ENCODE data around the gene GALNT5.

DNA sequence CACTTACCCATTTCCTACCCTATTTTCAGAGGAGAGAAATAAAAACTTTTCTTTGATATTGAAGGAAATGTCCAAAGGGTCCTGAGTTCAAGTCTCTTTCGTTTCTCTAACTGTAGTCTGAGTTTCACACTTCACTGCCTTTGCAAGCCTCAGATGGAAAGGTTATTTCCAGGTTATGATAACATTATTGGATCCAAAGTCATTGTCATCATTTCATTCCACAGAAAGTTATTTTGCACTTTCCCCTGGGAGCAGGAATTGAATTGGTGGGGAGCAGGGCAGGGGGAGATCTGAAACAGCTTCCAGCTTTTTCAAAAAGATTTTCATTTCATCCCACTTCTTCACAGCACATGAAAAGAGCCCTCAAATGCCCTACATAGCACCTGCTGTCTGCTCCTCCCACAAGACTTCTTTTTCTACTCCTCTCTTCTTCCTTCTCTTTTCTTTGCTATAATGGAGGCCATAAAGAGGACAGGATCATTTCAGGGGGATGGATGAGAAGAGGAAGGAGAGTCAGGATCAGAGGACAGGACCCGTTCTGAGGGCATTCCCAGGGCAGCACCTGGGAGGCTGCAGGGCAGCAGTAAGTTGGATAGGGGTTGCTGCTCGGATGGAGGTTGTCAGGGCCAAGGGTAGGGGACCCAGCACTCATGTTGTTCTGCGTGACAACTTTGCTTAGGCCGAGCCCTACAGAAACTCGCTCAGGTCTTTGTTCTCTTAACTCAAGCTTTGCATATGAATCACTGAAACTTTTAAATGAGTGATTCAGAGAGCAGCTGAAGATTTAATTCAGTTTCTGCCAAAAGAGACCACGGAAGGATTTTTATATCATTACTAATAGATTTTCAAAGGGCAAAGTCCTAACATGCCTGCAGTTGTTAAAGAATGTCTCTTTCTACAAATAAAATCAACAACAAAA is 11.4 kb upstream of the GALNT5 start:
- TF ChIP-seq POLR2A (IDR thresholded peaks at IDR 0.05; ENCODE audit: low read depth) (no peak), EP300 (IDR thresholded peaks at IDR 0.05) (no peak)
- TF ChIP-seq, protein P1, sequence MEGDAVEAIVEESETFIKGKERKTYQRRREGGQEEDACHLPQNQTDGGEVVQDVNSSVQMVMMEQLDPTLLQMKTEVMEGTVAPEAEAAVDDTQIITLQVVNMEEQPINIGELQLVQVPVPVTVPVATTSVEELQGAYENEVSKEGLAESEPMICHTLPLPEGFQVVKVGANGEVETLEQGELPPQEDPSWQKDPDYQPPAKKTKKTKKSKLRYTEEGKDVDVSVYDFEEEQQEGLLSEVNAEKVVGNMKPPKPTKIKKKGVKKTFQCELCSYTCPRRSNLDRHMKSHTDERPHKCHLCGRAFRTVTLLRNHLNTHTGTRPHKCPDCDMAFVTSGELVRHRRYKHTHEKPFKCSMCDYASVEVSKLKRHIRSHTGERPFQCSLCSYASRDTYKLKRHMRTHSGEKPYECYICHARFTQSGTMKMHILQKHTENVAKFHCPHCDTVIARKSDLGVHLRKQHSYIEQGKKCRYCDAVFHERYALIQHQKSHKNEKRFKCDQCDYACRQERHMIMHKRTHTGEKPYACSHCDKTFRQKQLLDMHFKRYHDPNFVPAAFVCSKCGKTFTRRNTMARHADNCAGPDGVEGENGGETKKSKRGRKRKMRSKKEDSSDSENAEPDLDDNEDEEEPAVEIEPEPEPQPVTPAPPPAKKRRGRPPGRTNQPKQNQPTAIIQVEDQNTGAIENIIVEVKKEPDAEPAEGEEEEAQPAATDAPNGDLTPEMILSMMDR (IDR thresholded peaks at IDR 0.05), result no peak

Data from esophagus muscularis mucosa (tissue), 4 donors.